ENCODE measurements around the gene MYL4. TPM values are rescaled to one million over a fixed set of nuclear protein-coding genes. Genes with fewer than 3 reads are reported as not detected.
"Not testable (repeated sequence)": the region's sequence is repeated elsewhere in the genome, so short reads cannot be mapped to it uniquely, and the experiment has no call there.

The MYL4 gene
- total RNA-seq, 1 donor from 2014 or later = not detected

GRCh38 chr17:47214931-47215330, 5.8 kb downstream of the MYL4 start:
- no peaks in the 10 kb centered on the region for H3K36me3 Mint-ChIP-seq (ENCODE audit: unreplicated experiment)
- H3K27me3 Mint-ChIP-seq (ENCODE audit: unreplicated experiment) = peaks cover 3% of the 10 kb centered on the region
- H3K4me3 Mint-ChIP-seq (ENCODE audit: unreplicated experiment) = no peak overlapping the region
- no peak for TF ChIP-seq CTCF (IDR thresholded peaks at IDR 0.05)
- H3K9me3 Mint-ChIP-seq (ENCODE audit: unreplicated experiment) = no peaks in the 10 kb centered on the region
- H3K4me1 Mint-ChIP-seq (ENCODE audit: unreplicated experiment) = peaks cover 10% of the 10 kb centered on the region
- DNase-seq (ENCODE audit: extremely low spot score, unreplicated experiment) = no peak
- no peak overlapping the region for H3K27ac Mint-ChIP-seq (ENCODE audit: unreplicated experiment)

- H3K4me1 Mint-ChIP-seq (ENCODE audit: unreplicated experiment); H3K27ac Mint-ChIP-seq (ENCODE audit: unreplicated experiment); H3K36me3 Mint-ChIP-seq (ENCODE audit: unreplicated experiment); H3K9me3 Mint-ChIP-seq (ENCODE audit: unreplicated experiment); H3K4me3 Mint-ChIP-seq (ENCODE audit: unreplicated experiment); H3K27me3 Mint-ChIP-seq (ENCODE audit: unreplicated experiment); DNase-seq (ENCODE audit: extremely low spot score, unreplicated experiment): not testable (repeated sequence)
Measured at GRCh38 chr17:47216821-47217220, 7.7 kb downstream of the MYL4 start.

- DNase-seq (ENCODE audit: extremely low spot score, unreplicated experiment); H3K9me3 Mint-ChIP-seq (ENCODE audit: unreplicated experiment); H3K4me1 Mint-ChIP-seq (ENCODE audit: unreplicated experiment); H3K4me3 Mint-ChIP-seq (ENCODE audit: unreplicated experiment); H3K36me3 Mint-ChIP-seq (ENCODE audit: unreplicated experiment); H3K27ac Mint-ChIP-seq (ENCODE audit: unreplicated experiment); H3K27me3 Mint-ChIP-seq (ENCODE audit: unreplicated experiment): not testable (repeated sequence)
Measured at GRCh38 chr17:47217279-47217678, 8.1 kb downstream of the MYL4 start.

- TF ChIP-seq CTCF (IDR thresholded peaks at IDR 0.05) = no peak
- Mint-ChIP-seq H3K4me3 (ENCODE audit: unreplicated experiment) (no peak overlapping the region), H3K4me1 (ENCODE audit: unreplicated experiment) (peaks cover under 1% of the 10 kb centered on the region), H3K27me3 (ENCODE audit: unreplicated experiment) (peaks cover 3% of the 10 kb centered on the region), H3K9me3 (ENCODE audit: unreplicated experiment) (no peaks in the 10 kb centered on the region), H3K36me3 (ENCODE audit: unreplicated experiment) (no peaks in the 10 kb centered on the region), H3K27ac (ENCODE audit: unreplicated experiment) (no peak overlapping the region)
- DNase-seq (ENCODE audit: extremely low spot score, unreplicated experiment) = no peak
Measured at GRCh38 chr17:47218896-47219430, 9.8 kb downstream of the MYL4 start.

- no peak overlapping the region for H3K27ac Mint-ChIP-seq (ENCODE audit: unreplicated experiment)
- no peaks in the 10 kb centered on the region for H3K36me3 Mint-ChIP-seq (ENCODE audit: unreplicated experiment)
- no peak overlapping the region for H3K4me3 Mint-ChIP-seq (ENCODE audit: unreplicated experiment)
- TF ChIP-seq CTCF (IDR thresholded peaks at IDR 0.05) = no peak
- H3K4me1 Mint-ChIP-seq (ENCODE audit: unreplicated experiment) = peaks cover 10% of the 10 kb centered on the region
- peaks cover 3% of the 10 kb centered on the region for H3K27me3 Mint-ChIP-seq (ENCODE audit: unreplicated experiment)
- no peaks in the 10 kb centered on the region for H3K9me3 Mint-ChIP-seq (ENCODE audit: unreplicated experiment)
- no peak for DNase-seq (ENCODE audit: extremely low spot score, unreplicated experiment)
Measured at GRCh38 chr17:47219621-47220475, 10.7 kb downstream of the MYL4 start.

GRCh38 chr17:47220531-47220999, 11.4 kb downstream of the MYL4 start:
- no peaks in the 10 kb centered on the region for H3K9me3 Mint-ChIP-seq (ENCODE audit: unreplicated experiment)

More at GRCh38 chr17:47220531-47220999, 11.4 kb downstream of the MYL4 start:
- Mint-ChIP-seq H3K4me1 (ENCODE audit: unreplicated experiment) (peaks cover 17% of the 10 kb centered on the region), H3K4me3 (ENCODE audit: unreplicated experiment) (no peak overlapping the region), H3K36me3 (ENCODE audit: unreplicated experiment) (no peaks in the 10 kb centered on the region), H3K27ac (ENCODE audit: unreplicated experiment) (no peak overlapping the region), H3K27me3 (ENCODE audit: unreplicated experiment) (no peaks in the 10 kb centered on the region)
- no peak for DNase-seq (ENCODE audit: extremely low spot score, unreplicated experiment)
- TF ChIP-seq CTCF (IDR thresholded peaks at IDR 0.05) = no peak

All from osteocyte (in vitro differentiated cells).